Fibroblast of mammary gland (primary cell): Measurements from ENCODE around the gene LITAFD.

Source experiments
- DNase-seq: peaks from one replicate; pipeline ENCODE4 v3.0.0-alpha.2; 2010; ENCODE audit warnings: low read depth
- H3K4me3 ChIP-seq: 2 replicates; pipeline ENCODE4 v1.5.1; 2011; ENCODE audit warnings: low read depth, mild to moderate bottlenecking, low read length, moderate library complexity; ENCODE audit not compliant: control insufficient read depth
- CTCF ChIP-seq: conservative IDR thresholded peaks from 2 replicates; pipeline ENCODE4 v1.5.1; 2011; ENCODE audit warnings: low read depth, low read length, inconsistent platforms; ENCODE audit not compliant: control insufficient read depth, insufficient read depth

The LITAFD gene

GRCh38 chr16:8931859-8932258 is 49.7 kb downstream of the LITAFD start:
- no peak for TF ChIP-seq CTCF
- no peak overlapping the region for H3K4me3 ChIP-seq
- DNase-seq: peak; percentile 71

- no peak overlapping the region for H3K4me3 ChIP-seq
- no peak for TF ChIP-seq CTCF
- DNase-seq: no peak
These were observed 52.5 kb downstream of the LITAFD start for GRCh38 chr16:8934601-8935000.
